ENCODE data around the gene HTATSF1.

The HTATSF1 gene

DNA sequence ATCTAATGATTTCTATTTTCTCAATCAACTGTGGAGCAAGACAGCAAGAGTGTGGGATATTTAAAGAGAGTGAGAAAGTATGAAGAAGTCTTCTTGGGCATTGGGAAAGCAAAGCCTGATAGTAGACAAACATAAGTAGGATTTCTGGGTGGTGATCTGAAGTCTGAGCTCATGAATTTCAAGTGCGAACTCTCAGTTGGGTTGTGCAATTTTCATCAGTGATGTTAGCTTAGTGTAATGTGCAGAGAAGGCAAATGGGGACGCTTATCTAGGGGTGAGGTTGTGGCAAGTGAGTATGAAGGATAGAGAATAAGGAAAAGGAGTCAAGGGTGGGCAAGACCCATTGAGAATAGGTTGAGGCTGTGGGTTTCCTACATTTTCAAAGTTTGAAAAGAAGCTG lies 58.3 kb downstream of the HTATSF1 start:
- TF ChIP-seq ZFP30 (CRISPR knock-in tag; IDR thresholded peaks at IDR 0.05) (no peak), CSDC2 (CRISPR knock-in tag; IDR thresholded peaks at IDR 0.05) (no peak), ZNF70 (CRISPR knock-in tag; IDR thresholded peaks at IDR 0.05) (no peak), ARNTL (CRISPR knock-in tag; IDR thresholded peaks at IDR 0.05; ENCODE audit: borderline replicate concordance, low read depth) (no peak), ZNF8 (CRISPR knock-in tag; IDR thresholded peaks at IDR 0.05) (no peak), PPARA (CRISPR knock-in tag; IDR thresholded peaks at IDR 0.05; ENCODE audit: borderline replicate concordance) (no peak)
- TF ChIP-seq, protein P1, sequence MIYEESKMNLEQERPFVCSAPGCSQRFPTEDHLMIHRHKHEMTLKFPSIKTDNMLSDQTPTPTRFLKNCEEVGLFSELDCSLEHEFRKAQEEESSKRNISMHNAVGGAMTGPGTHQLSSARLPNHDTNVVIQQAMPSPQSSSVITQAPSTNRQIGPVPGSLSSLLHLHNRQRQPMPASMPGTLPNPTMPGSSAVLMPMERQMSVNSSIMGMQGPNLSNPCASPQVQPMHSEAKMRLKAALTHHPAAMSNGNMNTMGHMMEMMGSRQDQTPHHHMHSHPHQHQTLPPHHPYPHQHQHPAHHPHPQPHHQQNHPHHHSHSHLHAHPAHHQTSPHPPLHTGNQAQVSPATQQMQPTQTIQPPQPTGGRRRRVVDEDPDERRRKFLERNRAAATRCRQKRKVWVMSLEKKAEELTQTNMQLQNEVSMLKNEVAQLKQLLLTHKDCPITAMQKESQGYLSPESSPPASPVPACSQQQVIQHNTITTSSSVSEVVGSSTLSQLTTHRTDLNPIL (CRISPR knock-in tag; IDR thresholded peaks at IDR 0.05; ENCODE audit: low read depth): no peak
- TF ChIP-seq, protein P2, sequence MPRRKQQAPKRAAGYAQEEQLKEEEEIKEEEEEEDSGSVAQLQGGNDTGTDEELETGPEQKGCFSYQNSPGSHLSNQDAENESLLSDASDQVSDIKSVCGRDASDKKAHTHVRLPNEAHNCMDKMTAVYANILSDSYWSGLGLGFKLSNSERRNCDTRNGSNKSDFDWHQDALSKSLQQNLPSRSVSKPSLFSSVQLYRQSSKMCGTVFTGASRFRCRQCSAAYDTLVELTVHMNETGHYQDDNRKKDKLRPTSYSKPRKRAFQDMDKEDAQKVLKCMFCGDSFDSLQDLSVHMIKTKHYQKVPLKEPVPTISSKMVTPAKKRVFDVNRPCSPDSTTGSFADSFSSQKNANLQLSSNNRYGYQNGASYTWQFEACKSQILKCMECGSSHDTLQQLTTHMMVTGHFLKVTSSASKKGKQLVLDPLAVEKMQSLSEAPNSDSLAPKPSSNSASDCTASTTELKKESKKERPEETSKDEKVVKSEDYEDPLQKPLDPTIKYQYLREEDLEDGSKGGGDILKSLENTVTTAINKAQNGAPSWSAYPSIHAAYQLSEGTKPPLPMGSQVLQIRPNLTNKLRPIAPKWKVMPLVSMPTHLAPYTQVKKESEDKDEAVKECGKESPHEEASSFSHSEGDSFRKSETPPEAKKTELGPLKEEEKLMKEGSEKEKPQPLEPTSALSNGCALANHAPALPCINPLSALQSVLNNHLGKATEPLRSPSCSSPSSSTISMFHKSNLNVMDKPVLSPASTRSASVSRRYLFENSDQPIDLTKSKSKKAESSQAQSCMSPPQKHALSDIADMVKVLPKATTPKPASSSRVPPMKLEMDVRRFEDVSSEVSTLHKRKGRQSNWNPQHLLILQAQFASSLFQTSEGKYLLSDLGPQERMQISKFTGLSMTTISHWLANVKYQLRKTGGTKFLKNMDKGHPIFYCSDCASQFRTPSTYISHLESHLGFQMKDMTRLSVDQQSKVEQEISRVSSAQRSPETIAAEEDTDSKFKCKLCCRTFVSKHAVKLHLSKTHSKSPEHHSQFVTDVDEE (CRISPR knock-in tag; IDR thresholded peaks at IDR 0.05): no peak
- TF ChIP-seq, protein P3, sequence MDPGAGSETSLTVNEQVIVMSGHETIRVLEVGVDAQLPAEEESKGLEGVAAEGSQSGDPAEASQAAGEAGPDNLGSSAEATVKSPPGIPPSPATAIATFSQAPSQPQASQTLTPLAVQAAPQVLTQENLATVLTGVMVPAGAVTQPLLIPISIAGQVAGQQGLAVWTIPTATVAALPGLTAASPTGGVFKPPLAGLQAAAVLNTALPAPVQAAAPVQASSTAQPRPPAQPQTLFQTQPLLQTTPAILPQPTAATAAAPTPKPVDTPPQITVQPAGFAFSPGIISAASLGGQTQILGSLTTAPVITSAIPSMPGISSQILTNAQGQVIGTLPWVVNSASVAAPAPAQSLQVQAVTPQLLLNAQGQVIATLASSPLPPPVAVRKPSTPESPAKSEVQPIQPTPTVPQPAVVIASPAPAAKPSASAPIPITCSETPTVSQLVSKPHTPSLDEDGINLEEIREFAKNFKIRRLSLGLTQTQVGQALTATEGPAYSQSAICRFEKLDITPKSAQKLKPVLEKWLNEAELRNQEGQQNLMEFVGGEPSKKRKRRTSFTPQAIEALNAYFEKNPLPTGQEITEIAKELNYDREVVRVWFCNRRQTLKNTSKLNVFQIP (CRISPR knock-in tag; IDR thresholded peaks at IDR 0.05; ENCODE audit: borderline replicate concordance, low read depth): no peak
- no peak for ATAC-seq

Measured in SK-N-SH treated with all-trans-retinoic acid at 6 μM for 48 hours (cell line).